CD14-positive monocyte (primary cell): ENCODE data around the gene SCN4A. TPM values are rescaled to one million over a fixed set of nuclear protein-coding genes. Genes with fewer than 3 reads are reported as not detected.

Source experiments
- DNase-seq, 3 donors: peaks; one replicate each; pipeline ENCODE4 v3.0.0-alpha.2; 2011 to 2022
- H2AFZ ChIP-seq: 2 replicates; pipeline ENCODE4 v1.6.0; 2012; ENCODE audit warnings: mild to moderate bottlenecking, low read depth, low read length, inconsistent platforms; ENCODE audit not compliant: insufficient read depth, poor library complexity, severe bottlenecking
- H3K27ac ChIP-seq, 2 donors: 1 replicate in 1 of 2; 2 replicates in 1 of 2; pipeline ENCODE4 v1.5.1; 2012 to 2013; ENCODE audit warnings: low read length in 2 of 2, control low read depth in 1 of 2, inconsistent platforms in 1 of 2, low read depth in 1 of 2, mild to moderate bottlenecking in 1 of 2
- H3K27me3 ChIP-seq, 2 donors: one replicate each; pipeline versions ENCODE4 v1.6.0 to v1.6.1; 2011 to 2013; ENCODE audit warnings: low read length in 2 of 2; ENCODE audit not compliant: control insufficient read depth in 2 of 2, insufficient read depth in 2 of 2
- H3K36me3 ChIP-seq, 2 donors: replicated peaks in 1 of 2; 1 replicate in 1 of 2; 2 replicates in 1 of 2; pipeline versions ENCODE4 v1.5.1 to v1.6.1; 2012 to 2013; ENCODE audit warnings: low read length in 2 of 2, control low read depth in 1 of 2, inconsistent platforms in 1 of 2, mild to moderate bottlenecking in 1 of 2; ENCODE audit not compliant: insufficient read depth in 2 of 2, control insufficient read depth in 1 of 2
- H3K4me1 ChIP-seq, 2 donors: 1 replicate in 1 of 2; 2 replicates in 1 of 2; pipeline versions ENCODE4 v1.5.1 to v1.6.1; 2012 to 2013; ENCODE audit warnings: low read length in 2 of 2, control low read depth in 1 of 2, inconsistent platforms in 1 of 2, mild to moderate bottlenecking in 1 of 2, moderate library complexity in 1 of 2; ENCODE audit not compliant: insufficient read depth in 2 of 2, control insufficient read depth in 1 of 2
- H3K4me2 ChIP-seq: replicated peaks from 2 replicates; pipeline ENCODE3; 2012; ENCODE audit warnings: low read length, moderate library complexity, mild to moderate bottlenecking; ENCODE audit not compliant: poor library complexity, severe bottlenecking; ENCODE audit errors: extremely low read depth
- H3K4me3 ChIP-seq, 3 experiments: fragments of 200-600 bp in 1 of 3; sonication (generic) in 1 of 3; replicated peaks in 1 of 3; 1 replicate in 2 of 3; 2 replicates in 1 of 3; pipeline ENCODE4 v1.5.1; 2011 to 2013; ENCODE audit warnings: low read length in 3 of 3, mild to moderate bottlenecking in 3 of 3, control low read depth in 2 of 3, low read depth in 2 of 3, inconsistent platforms in 1 of 3, moderate library complexity in 1 of 3
- H3K79me2 ChIP-seq: 2 replicates; pipeline ENCODE4 v1.6.0; 2012; ENCODE audit warnings: mild to moderate bottlenecking, control low read depth, inconsistent platforms, low read length, moderate library complexity; ENCODE audit not compliant: insufficient read depth
- H3K9ac ChIP-seq: 2 replicates; pipeline ENCODE4 v1.6.0; 2017; ENCODE audit warnings: low read length, mild to moderate bottlenecking; ENCODE audit not compliant: insufficient read depth, poor library complexity, severe bottlenecking
- H3K9me3 ChIP-seq, 2 donors: replicated peaks in 1 of 2; 1 replicate in 1 of 2; 2 replicates in 1 of 2; pipeline versions ENCODE4 v1.5.1 to v1.6.1; 2012 to 2013; ENCODE audit warnings: low read length in 2 of 2, control low read depth in 1 of 2; ENCODE audit not compliant: control insufficient read depth in 1 of 2, insufficient read depth in 1 of 2
- H4K20me1 ChIP-seq: 2 replicates; pipeline ENCODE4 v1.6.0; 2012; ENCODE audit warnings: mild to moderate bottlenecking, low read length, control low read depth, moderate library complexity; ENCODE audit not compliant: insufficient read depth
- H3K27ac Mint-ChIP-seq, 7 donors: one replicate each; pipeline ENCODE4 v1.8.0; 2020; ENCODE audit warnings: mild to moderate bottlenecking in 7 of 7, mixed read lengths in 7 of 7, moderate library complexity in 6 of 7, inconsistent platforms in 2 of 7
- H3K27me3 Mint-ChIP-seq, 3 donors: one replicate each; pipeline ENCODE4 v1.8.0; 2021 to 2022; ENCODE audit warnings: low read depth in 3 of 3, mild to moderate bottlenecking in 3 of 3, mixed read lengths in 3 of 3, moderate library complexity in 3 of 3, inconsistent platforms in 1 of 3
- H3K36me3 Mint-ChIP-seq, 2 donors: one replicate each; pipeline ENCODE4 v1.8.0; 2020; ENCODE audit warnings: mixed read lengths in 2 of 2, inconsistent platforms in 1 of 2, mild to moderate bottlenecking in 1 of 2
- H3K4me1 Mint-ChIP-seq: one replicate; pipeline ENCODE4 v1.8.0; 2020; ENCODE audit warnings: mild to moderate bottlenecking, mixed read lengths
- H3K4me3 Mint-ChIP-seq, 2 donors: one replicate each; pipeline ENCODE4 v1.8.0; 2020; ENCODE audit warnings: mild to moderate bottlenecking in 2 of 2, mixed read lengths in 2 of 2, moderate library complexity in 1 of 2
- H3K9me3 Mint-ChIP-seq, 7 donors: one replicate each; pipeline ENCODE4 v1.8.0; 2020 to 2022; ENCODE audit warnings: mixed read lengths in 7 of 7, mild to moderate bottlenecking in 6 of 7, moderate library complexity in 6 of 7, inconsistent platforms in 2 of 7
- CTCF ChIP-seq: fragments of 200-600 bp; IDR thresholded peaks from one replicate; pipeline ENCODE4 v1.8.0; 2022; ENCODE audit warnings: antibody characterized with exemption, mild to moderate bottlenecking
- WGBS: methylation state at CpG from one replicate; pipeline ENCODE4 v1.1.5; 2013; ENCODE audit warnings: missing lambda C conversion rate; ENCODE audit not compliant: insufficient coverage; 5-methylcytosine and 5-hydroxymethylcytosine counted together
- intact Hi-C, 2 donors: fragments of 100-400 bp; cut with micrococcal nuclease; formaldehyde crosslinking; loops; one replicate each; pipeline versions ENCODE4 v1.15.0 to v1.15.1; 2023
- polyA plus RNA-seq, 3 donors: library from polyadenylated mRNA; depleted of rRNA in 1 of 3; unstranded in 2 of 3; stranded (reverse) in 1 of 3; fragments of 300-500 nt in 2 of 3; fragments of >200 nt in 1 of 3; fragmentation: Illumina TruSeq in 2 of 3; gene quantifications; 1 replicate in 2 of 3; 2 replicates in 1 of 3; pipeline ENCODE4 v1.2.3, GENCODE V29; 2012 to 2021

The SCN4A gene
- polyA plus RNA-seq, 3 donors, result not detected

DNA sequence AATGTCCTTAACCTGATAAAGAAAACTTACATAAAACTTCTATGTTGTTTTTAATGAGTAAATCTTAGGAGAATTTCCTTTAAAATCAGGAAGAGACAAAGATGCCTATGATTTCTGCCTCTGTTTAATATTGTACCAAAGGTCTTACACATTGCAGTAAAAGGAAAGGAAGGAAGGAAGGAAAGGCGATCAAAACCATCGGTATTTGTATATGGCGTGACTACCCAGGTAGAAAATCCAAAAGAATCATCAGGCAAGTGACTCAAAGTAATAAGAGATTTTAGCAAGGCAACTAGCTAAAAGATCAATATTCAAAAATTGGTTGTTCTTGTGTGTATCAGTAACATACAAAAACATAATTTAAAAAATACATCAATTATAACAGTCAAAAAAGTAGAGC, 44.3 kb upstream of the SCN4A start:
- H3K27ac Mint-ChIP-seq, result peak overlapping the region in 5 of 7 donors; percentile 74 to 97 (median 89)
- H3K27me3 ChIP-seq, result no peaks in the 10 kb centered on the region

GRCh38 chr17:64016231-64016784, 43.6 kb upstream of the SCN4A start:
- Histone ChIP-seq H3K36me3 (no peaks in the 10 kb centered on the region), H3K9me3 (no peaks in the 10 kb centered on the region), H3K79me2 (peaks cover 90% of the 10 kb centered on the region), H4K20me1 (no peaks in the 10 kb centered on the region), H3K4me2 (peak overlapping the region; percentile 69), H3K27me3 (no peaks in the 10 kb centered on the region), H3K9ac (peak overlapping the region; percentile 2), H3K4me1 (peaks cover 54 to 72% of the 10 kb centered on the region in 2 donors), H3K27ac (peak overlapping the region in 1 of 2 donors; percentile 52), H2AFZ (peak overlapping the region; percentile 43), H3K4me3 (peak overlapping the region in 2 of 3 experiments; percentile 7 to 57)
- peak overlapping the region; percentile 62 to 71 for H3K4me3 Mint-ChIP-seq
- H3K27me3 Mint-ChIP-seq, result peaks cover 0 to 2% (median 0%) of the 10 kb centered on the region in 3 donors
- DNase-seq, result no peak
- H3K4me1 Mint-ChIP-seq, result peaks cover 59% of the 10 kb centered on the region
- peak; percentile 29 for TF ChIP-seq CTCF
- peaks cover 6% of the 10 kb centered on the region in 2 donors for H3K36me3 Mint-ChIP-seq
- intact Hi-C loops, result no loop called here
- H3K9me3 Mint-ChIP-seq, result peaks cover 0 to 2% (median 0%) of the 10 kb centered on the region in 7 donors
- H3K27ac Mint-ChIP-seq, result peak overlapping the region; percentile 22 to 97 (median 85)
- whole genome bisulfite sequencing, result 41% methylated on average over 4 of the region's 5 CpGs

More for the DNA sequence above, 44.3 kb upstream of the SCN4A start:
- H3K9ac ChIP-seq, result peak overlapping the region; percentile 2
- intact Hi-C loops, result loop anchor here in 1 of 2 donors (1.0 kb wide), 1 partner anchor 8 kb away; no protein-coding TSS in a partner anchor
- H3K27ac ChIP-seq, result peak overlapping the region in 1 of 2 donors; percentile 52
- Mint-ChIP-seq H3K36me3 (peaks cover under 1 to 4% of the 10 kb centered on the region in 2 donors), H3K4me1 (peaks cover 61% of the 10 kb centered on the region), H3K27me3 (peaks cover 0 to 2% (median 0%) of the 10 kb centered on the region in 3 donors), H3K9me3 (peaks cover 0 to 2% (median 0%) of the 10 kb centered on the region in 7 donors), H3K4me3 (peak overlapping the region; percentile 22 to 62)
- H3K36me3 ChIP-seq, result no peaks in the 10 kb centered on the region
- no peaks in the 10 kb centered on the region for H4K20me1 ChIP-seq
- DNase-seq, result no peak
- no peaks in the 10 kb centered on the region for H3K9me3 ChIP-seq
- no CpG with 5 or more reads among the region's 3 CpGs for WGBS
- H3K4me1 ChIP-seq, result peaks cover 55 to 74% of the 10 kb centered on the region in 2 donors
- peak overlapping the region in 1 of 3 experiments; percentile 57 for H3K4me3 ChIP-seq
- peak overlapping the region; percentile 69 for H3K4me2 ChIP-seq
- no peak for TF ChIP-seq CTCF
- peak overlapping the region; percentile 43 for H2AFZ ChIP-seq
- peaks cover 84% of the 10 kb centered on the region for H3K79me2 ChIP-seq
